HEK293T (cell line): Measurements from ENCODE around the gene SLC12A7.

Experiments used
- ARNT ChIP-seq: fragments of 450-650 bp; IDR thresholded peaks from 2 replicates; pipeline ENCODE4 v1.6.1; 2017; ENCODE audit warnings: mild to moderate bottlenecking
- ELF4 ChIP-seq: fragments of 450-650 bp; IDR thresholded peaks from 2 replicates; pipeline ENCODE4 v1.6.1; 2017; ENCODE audit warnings: antibody characterized with exemption
- TARDBP ChIP-seq: fragments of 450-650 bp; IDR thresholded peaks from 2 replicates; pipeline ENCODE4 v1.6.1; 2016
- ZNF384 ChIP-seq: fragments of 450-650 bp; IDR thresholded peaks from 2 replicates; pipeline ENCODE4 v1.6.1; 2016

GRCh38 chr5:1041225-1042143 is 70.4 kb downstream of the SLC12A7 start:
- TF ChIP-seq TARDBP (peak; percentile 40; the same call in 1 of the 2 replicates), ELF4 (no peak), ARNT (no peak), ZNF384 (no peak)
